ENCODE measurements around the gene ZNF853.
"Not testable (repeated sequence)": the region's sequence is repeated elsewhere in the genome, so short reads cannot be mapped to it uniquely, and the experiment has no call there.

The ZNF853 gene

DNA sequence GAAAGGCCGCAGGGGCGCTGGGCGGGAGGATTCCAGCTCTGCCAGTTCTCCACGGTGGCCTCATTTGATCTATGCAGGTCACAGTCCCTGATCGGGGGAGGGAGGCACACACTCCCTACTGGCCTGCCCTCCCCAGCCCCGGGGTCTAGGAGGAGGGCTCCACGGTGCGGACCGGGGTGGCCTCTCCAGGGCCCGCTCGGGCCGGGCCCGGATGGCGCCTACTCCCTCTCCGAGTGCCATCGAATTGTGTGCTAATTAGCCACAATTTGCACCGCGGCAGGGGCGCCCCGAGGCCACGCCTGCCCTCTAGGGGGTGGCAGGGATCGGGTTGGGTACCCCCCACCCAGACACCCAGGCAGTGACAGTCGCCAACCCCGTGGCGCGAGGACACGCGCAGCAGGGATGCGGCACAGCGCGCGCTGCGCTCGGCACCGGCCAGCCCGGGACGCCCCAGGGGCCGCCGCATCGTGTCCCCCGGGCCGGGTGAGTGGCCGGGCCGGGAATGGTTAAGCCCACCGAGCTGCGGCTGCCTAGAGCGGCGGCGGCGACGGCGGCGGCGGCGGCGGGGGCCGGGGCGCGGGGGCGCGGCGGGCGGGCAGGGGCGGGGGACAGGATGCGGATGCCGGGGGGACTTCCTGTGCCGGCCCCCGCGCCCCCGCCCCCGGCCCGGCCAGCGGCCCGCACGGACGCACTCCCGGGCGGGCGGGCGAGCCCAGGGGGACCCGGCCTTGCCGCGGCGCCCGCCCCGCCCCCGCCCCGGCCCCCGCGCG lies at the start of gene ZNF853:
Gene ZNF853 (plus strand): TSS at position 658 of the 770 bp plus-strand sequence. CDS start 565 bp downstream, outside the sequence.
- peak; percentile 22 for DNase-seq

- no peak for DNase-seq
Measured at GRCh38 chr7:6565655-6566054, 49.8 kb upstream of the ZNF853 start.

DNA sequence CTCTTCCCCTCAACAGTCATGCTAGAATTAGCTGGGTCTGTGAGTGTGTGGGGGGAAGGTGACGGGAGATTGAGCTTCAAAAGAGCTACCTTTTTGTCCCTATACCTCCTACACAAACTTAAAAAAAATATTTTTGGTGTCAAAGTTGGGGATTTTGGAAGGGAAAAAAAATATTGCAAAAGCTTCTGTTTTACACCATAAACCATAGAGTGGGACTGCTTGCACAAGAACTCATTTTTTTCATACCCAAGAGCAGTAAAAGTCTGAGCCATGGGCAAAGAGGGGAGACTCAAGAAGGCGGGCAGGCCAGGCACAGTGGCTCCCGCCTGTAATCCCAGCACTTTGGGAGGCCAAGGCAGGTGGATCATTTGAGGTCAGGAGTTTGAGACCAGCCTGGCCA lies 47.5 kb upstream of the ZNF853 start:
- DNase-seq, result no peak

GRCh38 chr7:6571160-6571779 lies 44.1 kb upstream of the ZNF853 start:
- no peak for DNase-seq

- DNase-seq, result no peak
Measured at GRCh38 chr7:6575281-6576023, 40.0 kb upstream of the ZNF853 start.

DNA sequence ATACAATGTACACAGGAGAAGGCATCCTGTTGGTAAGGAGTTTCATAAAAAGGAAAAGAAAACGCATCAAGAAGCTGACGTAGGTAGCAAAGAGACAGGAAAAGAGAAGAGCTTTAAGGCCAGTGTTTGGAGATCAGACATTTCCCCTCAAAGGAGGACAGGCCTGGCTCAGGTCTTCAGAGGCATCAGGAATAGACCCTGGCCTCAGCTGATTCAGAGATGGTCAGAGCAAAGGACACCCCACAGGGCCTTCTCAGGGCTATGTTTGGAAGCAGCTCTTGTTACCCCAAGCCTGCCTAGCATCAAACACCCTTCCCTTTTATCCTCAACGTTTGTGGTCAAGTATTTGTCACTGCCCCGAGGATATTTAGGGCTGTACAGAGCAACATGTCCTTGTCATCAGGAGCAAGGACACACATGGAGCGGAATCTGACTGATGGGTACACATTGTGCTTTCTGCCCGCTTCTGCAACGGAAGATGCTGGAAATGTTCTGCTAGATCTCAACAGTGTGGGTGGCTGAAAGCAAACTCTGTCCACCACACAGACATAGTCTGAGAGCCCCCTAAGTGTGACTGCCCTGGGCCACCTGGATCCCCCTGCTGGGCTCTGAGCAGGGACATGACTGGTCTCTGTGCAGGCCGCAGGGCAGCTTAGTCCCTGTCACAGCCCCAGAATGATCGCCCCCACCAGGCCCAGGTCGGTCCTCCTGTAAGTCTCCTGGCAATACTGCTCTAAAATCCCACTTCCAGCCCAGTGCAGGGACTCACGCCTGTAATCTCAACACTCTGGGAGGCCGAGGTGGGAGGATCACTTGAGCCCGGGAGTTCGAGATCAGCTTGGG lies 39.2 kb upstream of the ZNF853 start:
- DNase-seq, result no peak

DNA sequence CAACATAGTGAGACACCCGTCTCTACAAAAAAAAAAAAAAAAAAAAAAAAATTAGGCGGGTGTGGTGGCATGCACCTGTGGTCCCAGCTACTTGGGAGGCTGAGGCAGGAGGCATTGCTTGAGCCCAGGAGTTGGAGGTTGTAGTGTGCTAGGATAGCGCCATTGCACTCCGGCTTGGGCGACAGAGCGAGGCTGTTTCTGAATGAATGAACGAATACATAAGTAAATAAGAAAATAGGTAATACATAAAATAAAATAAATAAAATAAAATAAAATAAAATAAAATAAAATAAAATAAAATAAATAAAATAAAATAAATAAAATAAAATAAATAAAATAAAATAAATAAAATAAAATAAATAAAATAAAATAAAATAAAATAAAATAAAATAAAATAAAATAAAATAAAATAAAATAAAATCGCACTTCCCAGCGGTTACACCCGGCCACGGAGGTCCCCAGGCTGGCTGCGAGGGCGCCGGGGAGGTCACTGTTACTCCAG lies 38.5 kb upstream of the ZNF853 start:
- DNase-seq, result peak; percentile 21

DNA sequence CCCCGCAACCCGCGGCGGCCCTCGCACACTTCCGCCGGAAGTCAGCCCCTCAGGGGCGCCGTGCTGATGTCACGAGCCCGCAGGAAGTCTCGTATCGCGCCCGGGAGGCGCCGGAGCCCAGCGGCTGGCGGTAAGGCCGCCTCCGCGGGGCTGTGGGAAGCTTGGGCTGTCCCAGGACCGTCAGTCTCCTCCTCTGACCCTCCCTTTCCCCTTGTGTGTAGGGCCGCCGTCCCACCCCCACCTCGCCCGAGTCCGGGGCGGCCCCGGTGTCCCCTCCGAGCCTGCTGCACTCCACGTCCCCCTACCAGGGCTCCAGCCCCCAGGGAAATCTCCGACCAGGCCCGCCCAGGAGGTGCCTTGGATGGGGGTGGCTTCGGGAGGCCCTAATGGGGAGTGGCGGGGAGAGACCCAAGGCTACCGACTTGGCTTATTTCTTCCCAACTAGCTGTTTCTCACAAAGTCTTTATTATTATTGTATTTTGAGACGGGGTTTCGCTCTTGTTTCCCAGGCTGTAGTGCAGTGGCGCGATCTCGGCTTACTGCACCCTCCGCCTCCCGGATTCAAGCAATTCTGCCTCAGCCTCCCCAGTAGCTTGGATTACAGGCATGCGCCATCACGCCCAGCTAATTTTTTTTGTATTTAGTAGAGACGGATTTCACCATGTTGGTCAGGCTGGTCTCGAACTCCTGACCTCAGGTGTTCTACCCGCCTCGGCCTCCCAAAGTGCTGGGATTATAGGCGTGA lies 37.9 kb upstream of the ZNF853 start, which contains the start of gene ZDHHC4:
Gene ZDHHC4 (plus strand): TSS at position 86 of the 745 bp plus-strand sequence. CDS start 3,108 bp downstream, outside the sequence.
- DNase-seq, result peak; percentile 89

GRCh38 chr7:6578114-6579084 lies 37.0 kb upstream of the ZNF853 start:
- DNase-seq, result no peak

- no peak for DNase-seq
Measured at GRCh38 chr7:6579446-6579845, 36.0 kb upstream of the ZNF853 start.

- DNase-seq, result not testable (repeated sequence)
Measured at GRCh38 chr7:6585746-6586432, 29.5 kb upstream of the ZNF853 start.

- no peak for DNase-seq
Measured at GRCh38 chr7:6588566-6588965, 26.8 kb upstream of the ZNF853 start.

- no peak for DNase-seq
Measured at GRCh38 chr7:6589151-6589828, 26.1 kb upstream of the ZNF853 start.

GRCh38 chr7:6589829-6590644 lies 25.4 kb upstream of the ZNF853 start, which contains the start of gene INTS15:
Gene INTS15 (plus strand): TSS chr7:6590021. CDS start chr7:6590284, 263 bp downstream.
- peak; percentile 87 for DNase-seq

GRCh38 chr7:6590645-6591110 lies 24.7 kb upstream of the ZNF853 start:
- DNase-seq, result no peak

GRCh38 chr7:6600093-6600492 lies 15.3 kb upstream of the ZNF853 start:
- no peak for DNase-seq

DNA sequence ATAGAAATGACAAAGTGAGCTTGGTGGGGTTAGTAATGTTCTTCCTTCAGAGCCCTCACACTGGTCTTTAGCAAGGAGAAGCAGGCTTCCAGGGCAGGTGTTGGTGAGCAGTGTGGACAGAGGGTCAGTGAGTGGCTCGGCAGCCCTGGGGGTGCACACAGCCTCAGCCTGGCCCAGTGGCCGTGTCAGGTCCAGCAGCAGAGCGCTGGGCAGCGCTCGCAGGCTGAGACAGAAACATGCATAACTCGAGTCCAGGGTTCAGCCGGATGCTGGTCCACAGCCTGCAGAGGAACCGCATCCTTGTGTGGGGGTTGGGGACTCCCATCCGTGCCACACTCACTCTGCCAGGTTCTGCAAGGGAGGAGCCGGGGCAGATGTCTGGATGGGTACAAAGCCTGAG lies 11.0 kb upstream of the ZNF853 start:
- DNase-seq, result no peak

All from CD4-positive, alpha-beta T cell treated with Interleukin-12 subunit alpha and Interleukin-12 subunit beta, for 1 hour (primary cell).